Stimulated activated CD4-positive, alpha-beta T cell treated with anti-CD3 and anti-CD28 coated beads, Interleukin-15, amount 100 ng/mL, for 48 hours (primary cell): ENCODE data around the gene FAM83D.

Source experiments
- DNase-seq, 2 donors: peaks; one replicate each; pipeline ENCODE4 v3.0.0-alpha.2; 2020; ENCODE audit warnings: low read depth in 2 of 2

FAM83D gene

DNA sequence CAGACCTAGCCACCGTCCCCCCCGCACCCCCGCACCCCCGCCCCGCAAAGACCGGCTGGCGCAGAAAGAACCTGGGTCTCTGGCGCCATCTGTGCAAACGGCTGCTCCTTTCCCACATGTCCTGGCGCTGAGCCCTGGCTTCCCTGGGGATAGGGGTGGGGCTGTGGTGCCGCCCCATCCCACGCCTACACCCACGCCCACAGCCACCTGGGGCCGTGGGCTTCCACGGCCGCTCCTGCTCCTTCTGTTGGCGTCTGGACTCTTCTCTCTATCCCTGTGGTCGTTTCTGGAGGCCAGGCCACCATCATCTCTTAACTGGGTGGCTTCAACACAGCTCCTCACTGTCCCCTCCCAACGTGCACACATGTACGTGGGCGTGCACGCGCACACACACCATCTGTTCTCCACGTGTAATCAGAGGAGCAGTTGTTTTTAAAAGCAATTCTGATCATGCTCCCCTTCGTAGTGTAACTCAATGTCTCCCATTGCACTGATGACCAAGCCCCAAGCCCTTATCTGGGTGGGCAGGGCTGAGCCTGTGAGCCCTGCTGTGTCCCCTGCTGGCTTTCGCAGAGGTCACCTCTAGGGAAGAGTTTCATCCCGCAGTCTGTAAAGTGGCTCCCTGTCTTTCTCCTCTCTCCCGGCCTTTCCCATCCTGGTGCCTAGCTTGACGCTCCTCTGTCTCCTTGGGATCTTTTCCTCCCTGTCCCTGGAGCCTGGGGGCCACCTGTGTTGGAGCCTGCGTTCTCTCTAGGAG lies 31.9 kb upstream of the FAM83D start:
- DNase-seq = no peak

DNA sequence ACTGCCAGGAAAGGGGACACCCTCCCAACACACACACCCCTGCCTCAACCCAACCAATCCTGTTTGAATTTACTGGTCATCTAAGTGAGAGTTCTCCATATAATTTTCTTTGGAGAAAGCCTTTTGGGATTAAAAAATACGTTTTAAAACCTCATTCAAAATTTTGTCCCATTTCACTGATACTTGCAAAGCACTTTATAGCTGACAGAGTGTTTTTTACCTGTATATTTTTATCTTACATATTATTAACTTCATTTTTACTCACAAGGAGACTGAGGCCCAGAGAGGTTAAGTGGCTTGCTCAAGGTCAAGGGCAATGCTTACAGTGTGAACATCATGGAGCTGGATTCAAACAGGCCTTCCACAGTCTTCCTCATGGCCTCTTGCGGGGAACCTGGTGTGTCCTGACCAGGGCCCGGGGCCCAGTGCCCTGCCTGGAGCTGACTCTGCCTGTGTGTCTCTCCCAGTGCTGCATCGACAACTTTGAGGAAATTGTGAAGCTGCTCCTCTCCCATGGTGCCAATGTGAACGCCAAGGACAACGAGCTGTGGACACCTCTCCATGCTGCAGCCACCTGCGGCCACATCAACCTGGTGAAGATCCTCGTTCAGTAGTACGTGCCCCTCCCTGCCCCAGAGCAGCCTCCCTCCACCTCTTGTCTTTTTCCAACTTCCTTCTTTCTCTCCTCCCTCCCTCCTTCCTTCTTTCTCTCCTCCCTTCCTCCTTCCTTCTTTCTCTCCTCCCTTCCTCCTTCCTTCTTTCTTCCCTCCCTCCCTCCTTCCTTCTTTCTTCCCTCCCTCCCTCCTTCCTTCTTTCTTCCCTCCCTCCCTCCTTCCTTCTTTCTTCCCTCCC lies 30.9 kb upstream of the FAM83D start:
- DNase-seq = no peak

DNA sequence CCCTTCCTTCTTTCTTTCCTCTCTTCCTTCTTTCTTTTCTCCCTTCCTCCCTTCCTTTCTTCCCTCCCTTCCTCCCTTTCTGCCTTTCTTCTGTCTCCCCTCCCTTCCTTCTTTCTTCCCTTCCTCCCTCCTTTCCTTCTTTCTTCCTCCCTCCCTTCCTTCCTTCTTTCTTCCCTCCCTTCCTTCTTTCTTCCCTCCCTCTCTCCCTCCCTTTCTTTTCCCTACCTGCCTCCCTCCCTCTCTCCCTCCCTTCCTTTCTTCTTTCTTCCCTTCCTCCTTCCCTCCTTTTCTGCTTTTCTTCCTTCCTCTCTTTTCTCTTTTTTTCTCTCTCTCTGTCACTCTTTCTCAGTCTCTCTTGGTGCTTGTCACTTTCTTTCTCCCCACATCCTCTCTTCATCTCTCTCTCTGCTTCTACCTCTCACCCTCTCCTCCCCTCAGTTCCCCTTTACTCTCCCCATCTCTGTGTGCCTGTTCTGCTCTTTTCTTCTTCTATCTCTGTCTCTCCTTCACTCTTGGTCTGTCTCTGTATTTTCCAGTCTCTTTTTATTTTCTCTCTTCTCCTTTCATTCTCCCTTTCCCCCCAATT lies 30.1 kb upstream of the FAM83D start:
- no peak for DNase-seq

GRCh38 chr20:38897267-38897666 lies 28.9 kb upstream of the FAM83D start:
- no peak for DNase-seq

GRCh38 chr20:38900606-38901005 lies 25.6 kb upstream of the FAM83D start:
- DNase-seq = no peak

DNA sequence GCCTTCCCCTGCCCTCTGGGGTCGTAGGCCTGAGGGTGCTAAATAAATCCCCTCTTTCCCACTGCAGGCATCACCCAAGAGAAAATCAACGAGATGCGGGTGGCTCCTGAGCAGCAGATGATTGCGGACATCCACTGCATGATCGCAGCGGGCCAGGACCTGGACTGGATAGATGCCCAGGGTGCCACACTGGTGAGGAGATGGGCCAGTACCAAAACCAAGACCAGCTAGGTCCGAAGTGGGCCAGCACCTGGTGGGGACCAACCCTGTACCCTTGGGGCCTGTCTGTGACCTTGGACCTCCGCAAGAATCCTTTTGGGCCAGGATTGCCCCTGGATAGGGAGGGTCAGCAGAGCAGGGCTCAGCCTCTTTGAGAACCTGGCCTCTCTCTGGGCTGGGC lies 23.6 kb upstream of the FAM83D start:
- DNase-seq = no peak

DNA sequence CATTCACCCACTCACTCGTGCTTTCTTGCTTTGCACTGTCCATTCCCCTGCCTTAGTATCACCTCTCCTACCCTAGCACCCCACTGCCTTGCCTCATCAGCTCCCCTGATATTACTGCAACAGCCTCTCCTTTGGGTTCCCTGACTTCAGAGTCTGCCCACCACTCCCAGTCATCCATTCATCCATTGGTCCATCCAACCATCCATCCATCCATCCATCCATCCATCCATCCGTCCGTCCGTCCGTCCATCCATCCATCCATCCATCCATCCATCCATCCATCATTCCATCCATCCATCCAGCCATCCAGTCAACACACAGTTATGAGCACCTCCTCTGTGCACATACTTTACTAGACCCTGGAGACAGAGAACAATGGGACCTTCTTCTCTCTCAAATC lies 22.9 kb upstream of the FAM83D start:
- no peak for DNase-seq

- DNase-seq = no peak
These were observed 20.8 kb upstream of the FAM83D start for GRCh38 chr20:38905375-38905774.

GRCh38 chr20:38907918-38908677 lies 18.1 kb upstream of the FAM83D start:
- DNase-seq = no peak

GRCh38 chr20:38915355-38915754 lies 10.9 kb upstream of the FAM83D start:
- no peak for DNase-seq

DNA sequence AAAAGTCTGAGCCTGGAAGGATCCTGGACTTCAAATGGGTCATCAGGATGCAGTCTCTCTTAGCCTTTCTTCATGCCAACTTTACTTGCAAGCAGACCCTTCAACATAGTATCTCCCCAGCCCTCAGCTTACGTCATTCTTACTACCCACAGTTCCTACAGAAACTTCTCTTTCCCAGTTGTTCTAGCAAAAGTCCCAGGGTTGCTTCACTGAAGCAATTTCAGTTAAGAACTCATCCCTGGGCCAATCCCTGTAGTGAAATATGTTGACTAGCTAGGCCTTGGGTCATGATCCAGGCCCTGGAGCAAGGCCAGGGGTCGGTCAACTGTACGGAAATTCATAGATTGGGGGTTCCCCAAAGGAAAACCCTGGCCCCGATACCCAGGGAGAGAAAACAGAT lies 8.6 kb upstream of the FAM83D start:
- no peak for DNase-seq

DNA sequence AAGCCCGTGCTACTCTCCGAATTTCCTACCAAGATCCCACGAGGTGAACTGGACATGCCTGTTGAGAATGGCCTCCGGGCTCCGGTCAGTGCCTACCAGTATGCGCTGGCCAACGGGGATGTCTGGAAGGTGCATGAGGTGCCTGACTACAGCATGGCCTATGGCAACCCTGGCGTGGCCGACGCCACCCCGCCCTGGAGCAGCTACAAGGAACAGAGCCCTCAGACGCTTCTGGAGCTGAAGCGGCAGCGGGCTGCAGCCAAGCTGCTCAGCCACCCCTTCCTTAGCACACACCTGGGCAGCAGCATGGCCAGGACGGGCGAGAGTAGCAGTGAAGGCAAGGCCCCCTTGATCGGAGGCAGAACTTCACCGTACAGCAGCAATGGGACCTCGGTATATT lies 8.0 kb upstream of the FAM83D start:
- no peak for DNase-seq

- no peak for DNase-seq
These were observed 6.5 kb upstream of the FAM83D start for GRCh38 chr20:38919683-38920082.

DNA sequence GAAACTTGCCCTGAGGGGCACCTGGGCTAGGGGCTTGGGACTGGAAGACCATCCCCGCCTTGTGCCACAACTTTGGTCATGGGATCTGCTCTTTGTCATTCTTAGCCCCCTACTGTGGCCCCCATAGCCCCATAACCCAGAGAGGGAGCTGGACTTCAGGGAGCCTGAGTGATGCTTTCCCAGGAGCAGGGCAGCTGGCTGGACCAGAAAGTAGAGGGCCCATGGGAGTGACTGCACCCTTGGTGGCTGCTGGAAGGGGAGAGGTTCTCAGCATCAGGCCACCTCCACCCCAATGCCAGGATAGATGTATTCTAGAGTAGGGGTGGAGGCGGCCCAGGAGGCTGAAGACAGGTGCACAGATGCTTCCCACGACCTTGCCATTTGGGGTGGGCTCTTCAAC lies 5.8 kb upstream of the FAM83D start:
- DNase-seq = no peak

DNA sequence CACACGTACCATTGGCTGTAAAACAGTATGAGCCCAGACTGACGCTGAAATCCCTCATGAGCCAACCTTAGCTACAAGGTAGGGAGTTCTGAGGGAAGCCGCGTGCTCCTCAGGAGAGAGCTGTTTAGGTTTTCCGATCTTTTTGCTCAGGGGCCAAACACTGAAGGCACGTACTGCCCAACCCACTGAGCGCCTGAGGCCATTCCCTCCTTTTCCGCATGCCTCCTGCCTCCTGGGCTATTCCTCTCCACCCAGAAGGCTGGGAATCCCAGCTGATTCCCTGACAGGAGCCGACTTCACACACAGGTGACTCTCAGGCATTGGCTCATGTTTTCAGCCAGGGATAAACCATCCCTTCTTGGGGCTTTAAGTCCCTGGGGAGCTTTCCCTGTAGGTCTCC lies 5.4 kb upstream of the FAM83D start:
- no peak for DNase-seq

DNA sequence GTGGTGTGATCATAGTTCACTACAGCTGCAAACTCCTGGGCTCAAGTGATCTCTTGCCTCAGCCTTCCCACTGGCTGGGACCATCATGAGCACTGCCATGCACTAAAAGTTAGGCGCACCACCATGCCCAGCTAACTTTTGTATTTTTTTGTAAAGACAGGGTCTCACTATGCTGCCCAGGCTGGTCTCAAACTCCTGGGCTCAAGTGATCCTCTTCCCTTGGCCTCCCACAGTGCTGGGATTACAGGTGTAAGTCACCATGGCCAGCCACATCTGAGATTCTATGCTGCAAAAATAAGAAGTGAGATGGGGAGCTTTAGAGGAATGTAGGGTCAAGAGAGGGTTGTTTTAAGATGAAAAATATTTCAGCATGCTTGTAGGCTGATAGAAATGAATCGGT lies 1.5 kb upstream of the FAM83D start:
- no peak for DNase-seq

GRCh38 chr20:38926934-38927616 lies 858 bp downstream of the FAM83D start:
- no peak for DNase-seq

GRCh38 chr20:38927902-38928578 lies 1.8 kb downstream of the FAM83D start:
- no peak for DNase-seq

- no peak for DNase-seq
These were observed 4.0 kb downstream of the FAM83D start for GRCh38 chr20:38930242-38930569.

DNA sequence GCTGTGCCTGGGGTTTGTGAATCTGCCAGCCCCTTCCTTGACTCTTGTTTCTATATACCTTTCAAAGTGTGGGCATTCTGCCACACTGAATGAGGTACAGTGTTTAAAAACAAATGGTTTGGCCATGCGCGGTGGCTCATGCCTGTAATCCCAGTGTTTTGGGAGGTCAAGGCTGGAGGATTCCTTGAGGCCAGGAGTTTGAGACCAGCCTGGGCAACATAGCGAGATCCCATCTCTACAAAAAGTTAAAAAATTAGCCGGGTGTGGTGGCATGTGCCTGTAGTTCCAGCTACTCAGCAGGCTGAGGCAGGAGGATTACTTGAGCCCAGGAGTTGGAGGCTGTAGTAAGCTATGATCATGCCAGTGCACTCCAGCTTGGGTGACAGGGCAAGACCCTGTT lies 5.8 kb downstream of the FAM83D start:
- DNase-seq = no peak

GRCh38 chr20:38932457-38933120 lies 6.4 kb downstream of the FAM83D start:
- DNase-seq = no peak
